T-helper 1 cell treated with Interleukin-12 subunit alpha and Interleukin-12 subunit beta and Interleukin-4 antibody, amounts not matched to agents 30 μg/mL and 1 μg/mL, for 36 hours (primary cell): ENCODE measurements around the gene PLCH2.

ENCODE experiments used
- H3K27ac Mint-ChIP-seq: one replicate; pipeline ENCODE4 v1.8.0; 2021; ENCODE audit warnings: mild to moderate bottlenecking, mixed read lengths
- H3K27me3 Mint-ChIP-seq: one replicate; pipeline ENCODE4 v1.8.0; 2021; ENCODE audit warnings: low read depth, mixed read lengths
- H3K36me3 Mint-ChIP-seq: one replicate; pipeline ENCODE4 v1.8.0; 2021; ENCODE audit warnings: low read depth, mixed read lengths
- H3K4me1 Mint-ChIP-seq: one replicate; pipeline ENCODE4 v1.8.0; 2021; ENCODE audit warnings: low read depth, mixed read lengths
- H3K4me3 Mint-ChIP-seq: one replicate; pipeline ENCODE4 v1.8.0; 2021; ENCODE audit warnings: mild to moderate bottlenecking, moderate library complexity, mixed read lengths
- H3K9me3 Mint-ChIP-seq: one replicate; pipeline ENCODE4 v1.8.0; 2021; ENCODE audit warnings: mixed read lengths

Gene PLCH2

DNA sequence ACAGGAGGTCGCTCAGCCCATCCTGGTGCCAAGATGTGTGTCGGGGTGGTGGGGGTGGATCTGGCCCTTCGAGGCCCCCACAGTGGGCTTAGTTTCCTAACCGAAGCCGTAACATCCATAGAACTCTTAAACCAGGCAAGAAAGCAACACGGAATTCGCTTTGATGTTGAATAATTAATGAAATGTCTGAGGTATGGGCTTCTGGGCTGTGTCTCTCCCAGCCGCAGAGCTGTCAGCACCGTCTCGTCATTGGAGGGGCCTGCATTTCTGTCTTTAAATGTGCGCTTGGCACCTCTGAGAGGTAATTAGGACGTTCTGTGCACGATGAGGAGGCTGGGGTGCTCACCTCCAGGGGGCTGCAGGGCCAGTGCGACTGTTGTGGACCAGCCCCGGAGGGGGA lies 13.3 kb upstream of the PLCH2 start:
- Mint-ChIP-seq H3K27me3 (no peaks in the 10 kb centered on the region), H3K4me1 (no peaks in the 10 kb centered on the region), H3K27ac (no peak overlapping the region), H3K36me3 (no peaks in the 10 kb centered on the region), H3K9me3 (no peaks in the 10 kb centered on the region), H3K4me3 (no peak overlapping the region)

DNA sequence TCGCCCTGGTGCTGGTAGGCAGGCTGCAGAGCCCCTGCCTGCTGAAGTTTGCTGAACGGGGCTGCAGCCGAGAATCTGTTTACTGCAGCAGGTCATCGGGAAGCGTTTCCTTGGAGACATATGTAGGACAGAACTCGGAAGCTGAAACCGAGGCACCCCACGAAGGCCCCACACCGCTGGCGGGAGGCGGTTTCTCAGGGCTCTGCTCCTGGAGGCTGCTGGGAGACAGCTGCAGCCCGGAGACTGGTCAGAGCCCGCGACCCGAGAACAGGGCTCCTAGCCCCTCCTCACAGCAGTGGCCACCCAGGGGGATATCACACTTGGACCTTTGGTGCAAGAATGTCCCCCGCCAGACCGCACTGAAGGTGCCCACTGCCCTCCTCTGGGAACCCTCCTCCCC lies 12.7 kb upstream of the PLCH2 start:
- Mint-ChIP-seq H3K36me3 (no peaks in the 10 kb centered on the region), H3K4me3 (no peak overlapping the region), H3K27me3 (no peaks in the 10 kb centered on the region), H3K4me1 (no peaks in the 10 kb centered on the region), H3K9me3 (no peaks in the 10 kb centered on the region), H3K27ac (no peak overlapping the region)

DNA sequence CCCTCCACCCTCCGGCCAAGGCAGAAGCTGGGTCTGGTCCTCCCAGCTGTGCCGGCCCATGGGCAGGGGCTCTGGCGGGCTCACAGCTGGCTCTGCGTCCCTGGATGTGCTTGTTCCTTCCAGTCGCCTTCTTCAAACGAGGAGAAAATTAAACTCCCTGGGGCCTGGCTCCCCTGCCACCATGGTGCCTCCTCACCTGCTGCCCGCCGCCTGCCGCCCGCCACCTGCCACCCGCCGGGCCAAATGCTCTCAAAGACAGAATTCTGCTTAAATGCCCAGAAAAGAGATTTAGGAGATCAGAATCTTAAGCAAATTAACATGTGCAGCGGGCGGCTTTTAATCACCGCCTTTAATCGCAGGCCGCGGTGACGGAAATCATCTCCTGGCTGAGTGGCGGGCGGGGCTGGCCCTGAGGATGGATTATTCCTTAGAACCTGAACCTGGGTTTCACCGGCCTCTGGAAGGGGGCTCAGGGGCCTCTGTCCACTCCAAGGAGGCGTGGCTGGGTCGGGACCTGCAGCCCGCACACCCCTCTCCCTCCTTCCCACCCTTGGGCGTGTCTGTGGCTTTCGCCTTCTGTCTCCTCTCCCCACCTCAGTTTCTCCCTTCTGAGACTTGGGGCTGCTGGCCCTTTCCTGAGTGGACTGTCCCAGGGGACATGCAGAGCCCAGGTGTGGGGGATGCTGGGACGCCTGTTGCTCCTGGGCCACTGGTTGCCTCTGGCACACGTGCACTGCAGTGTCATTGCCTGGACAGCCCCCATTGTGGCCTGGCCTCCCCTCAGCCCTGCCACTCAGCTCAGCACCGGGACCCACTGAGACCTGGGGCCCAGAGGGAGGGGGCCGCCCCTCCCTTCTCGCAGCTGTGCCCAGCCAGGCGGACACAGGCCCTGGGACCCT lies 10.5 kb upstream of the PLCH2 start:
- Mint-ChIP-seq H3K36me3 (no peaks in the 10 kb centered on the region), H3K27me3 (no peaks in the 10 kb centered on the region), H3K27ac (no peak overlapping the region), H3K9me3 (no peaks in the 10 kb centered on the region), H3K4me3 (no peak overlapping the region), H3K4me1 (no peaks in the 10 kb centered on the region)

DNA sequence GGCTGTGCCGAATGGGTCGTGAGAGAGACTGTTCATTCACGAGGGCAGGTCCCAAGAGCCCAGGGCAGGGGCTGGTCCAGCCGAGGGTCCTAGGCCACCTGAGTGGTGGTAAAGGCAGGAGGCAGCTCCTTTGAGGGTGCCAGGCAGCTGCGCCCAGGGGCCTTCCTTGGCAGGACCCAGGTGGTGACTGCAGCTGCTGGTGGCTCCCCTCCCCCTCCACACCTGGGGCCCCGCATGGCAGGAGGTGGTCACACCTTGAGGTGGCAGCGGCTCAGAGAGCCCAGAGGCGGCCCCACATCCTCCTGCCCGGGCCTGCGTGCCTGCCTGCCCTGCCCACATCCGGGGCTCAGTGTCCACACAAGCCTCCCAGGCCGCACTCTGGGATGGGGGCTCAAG lies 9.8 kb upstream of the PLCH2 start:
- Mint-ChIP-seq H3K9me3 (no peaks in the 10 kb centered on the region), H3K4me1 (no peaks in the 10 kb centered on the region), H3K27ac (no peak overlapping the region)

DNA sequence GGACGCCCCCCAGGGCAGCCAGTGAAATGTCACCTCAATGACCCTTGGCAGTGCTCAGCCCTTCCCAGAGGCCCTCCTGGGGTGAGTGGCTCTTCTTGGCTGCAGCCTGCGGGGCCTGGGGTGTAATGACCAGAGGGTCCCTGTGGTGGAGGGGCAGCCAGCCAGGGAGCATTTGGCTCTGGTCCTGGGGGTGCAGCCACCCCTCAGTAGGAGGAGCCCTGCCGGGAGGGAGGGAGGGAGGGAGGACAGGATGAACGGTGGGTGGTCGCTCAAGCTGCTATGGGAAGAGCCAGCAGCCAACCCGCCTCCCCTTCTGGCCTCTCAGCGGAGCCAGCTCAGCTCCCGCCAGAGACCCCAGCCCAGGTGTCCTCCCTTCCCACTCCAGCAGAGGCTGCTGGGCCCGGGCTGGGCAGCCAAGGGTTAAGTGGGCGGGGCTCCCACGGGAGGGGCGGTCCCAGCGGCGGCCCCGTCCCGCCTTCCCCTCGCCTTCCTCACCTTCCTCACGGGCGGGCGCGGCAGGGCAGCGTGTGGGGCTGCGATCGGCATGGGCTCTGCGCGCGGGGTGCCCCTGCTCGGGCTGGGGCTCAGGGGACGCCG lies 9.0 kb upstream of the PLCH2 start:
- no peak overlapping the region for H3K27ac Mint-ChIP-seq
- no peaks in the 10 kb centered on the region for H3K4me1 Mint-ChIP-seq
- no peaks in the 10 kb centered on the region for H3K36me3 Mint-ChIP-seq
- no peaks in the 10 kb centered on the region for H3K9me3 Mint-ChIP-seq
- H3K27me3 Mint-ChIP-seq = no peaks in the 10 kb centered on the region
- no peak overlapping the region for H3K4me3 Mint-ChIP-seq

More for the DNA sequence above, 9.8 kb upstream of the PLCH2 start:
- Mint-ChIP-seq H3K36me3 (no peaks in the 10 kb centered on the region), H3K27me3 (no peaks in the 10 kb centered on the region), H3K4me3 (no peak overlapping the region)

DNA sequence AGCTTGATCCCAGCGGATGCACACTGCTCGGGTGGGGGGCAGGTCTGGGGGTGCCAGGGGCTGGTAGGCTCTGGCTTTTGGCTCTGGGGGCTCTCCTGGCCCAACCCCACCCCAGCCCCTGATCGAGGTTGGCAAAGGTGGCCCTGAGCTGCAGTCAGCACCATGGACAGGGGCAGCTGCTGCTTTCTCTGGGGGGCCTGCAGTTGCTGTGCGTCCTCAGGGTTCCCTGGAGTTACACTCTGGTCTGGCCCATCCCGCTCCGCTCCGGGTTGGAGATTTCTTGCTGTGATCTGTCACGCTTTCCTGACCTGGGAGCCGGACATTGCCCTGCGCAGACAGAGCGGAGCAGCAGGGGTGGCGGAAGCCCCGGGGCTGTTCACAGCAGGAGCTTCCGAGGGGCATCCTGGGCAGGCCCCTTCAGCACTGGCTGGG lies 8.0 kb upstream of the PLCH2 start:
- no peaks in the 10 kb centered on the region for H3K27me3 Mint-ChIP-seq
- H3K27ac Mint-ChIP-seq = no peak overlapping the region
- no peaks in the 10 kb centered on the region for H3K9me3 Mint-ChIP-seq
- no peaks in the 10 kb centered on the region for H3K36me3 Mint-ChIP-seq
- no peaks in the 10 kb centered on the region for H3K4me1 Mint-ChIP-seq
- H3K4me3 Mint-ChIP-seq = no peak overlapping the region

DNA sequence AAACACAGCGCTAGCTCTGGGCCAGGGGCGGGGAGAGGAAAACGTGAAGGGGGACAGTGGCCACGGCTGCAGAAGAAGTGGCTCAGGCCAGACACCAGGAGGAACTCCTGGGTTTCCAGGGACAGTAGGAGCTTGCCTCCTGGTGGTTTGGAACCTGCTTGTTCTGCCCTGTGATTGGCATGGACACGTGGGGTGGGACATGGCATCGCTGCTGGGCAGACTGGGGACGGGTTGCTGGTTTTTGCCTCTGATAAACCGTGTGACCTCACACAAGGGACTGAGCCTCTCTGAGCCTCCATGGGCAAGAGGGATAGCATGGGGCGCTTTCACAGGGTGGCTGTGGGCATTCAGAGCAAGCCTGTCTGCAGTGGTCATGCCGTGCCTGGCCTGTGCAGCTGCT lies 7.5 kb upstream of the PLCH2 start:
- no peaks in the 10 kb centered on the region for H3K36me3 Mint-ChIP-seq
- H3K9me3 Mint-ChIP-seq = no peaks in the 10 kb centered on the region
- no peaks in the 10 kb centered on the region for H3K4me1 Mint-ChIP-seq
- H3K27me3 Mint-ChIP-seq = no peaks in the 10 kb centered on the region
- no peak overlapping the region for H3K4me3 Mint-ChIP-seq
- H3K27ac Mint-ChIP-seq = no peak overlapping the region

DNA sequence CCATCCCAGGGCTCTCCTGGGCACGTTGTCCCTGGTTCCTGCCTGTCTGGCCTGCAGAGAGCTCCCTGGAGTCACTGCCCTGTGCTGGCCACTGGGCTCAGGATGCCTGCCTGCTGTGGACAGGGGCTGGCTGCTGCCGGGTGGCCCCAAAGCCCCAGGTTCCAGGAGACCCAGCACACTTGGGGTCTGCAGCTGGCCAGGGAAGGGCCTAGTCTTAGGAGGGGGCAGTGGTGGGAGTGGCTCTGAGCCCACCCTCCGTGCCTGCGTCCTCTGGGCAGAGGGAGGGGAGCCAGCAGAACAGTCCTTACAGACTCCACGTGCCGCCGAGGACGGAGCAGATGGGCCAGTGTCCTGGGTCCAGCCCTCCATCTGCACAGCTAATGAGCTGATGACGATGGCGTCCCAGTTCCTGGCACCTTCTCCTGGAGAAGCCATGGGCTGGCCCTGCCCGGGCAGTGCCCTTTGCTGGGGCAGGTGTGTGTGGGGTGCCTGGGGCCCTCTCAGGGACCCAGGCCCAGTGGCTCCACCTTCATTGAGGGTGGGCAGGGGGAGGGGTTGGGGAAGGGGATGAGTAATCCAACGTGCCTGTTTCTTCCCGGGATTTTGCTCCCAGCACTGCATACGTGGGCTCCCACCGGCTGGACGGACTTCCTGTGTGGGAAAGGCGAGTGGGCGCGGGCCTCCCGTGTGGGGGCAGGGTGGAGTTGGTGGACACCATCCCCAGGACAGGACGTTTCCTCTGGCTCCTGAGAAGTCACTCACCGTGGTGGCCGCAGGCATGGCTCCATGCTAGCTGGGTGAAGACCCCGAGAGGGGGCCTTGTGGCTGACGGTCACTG lies 6.8 kb upstream of the PLCH2 start:
- Mint-ChIP-seq H3K4me3 (no peak overlapping the region), H3K4me1 (no peaks in the 10 kb centered on the region), H3K27ac (no peak overlapping the region), H3K27me3 (no peaks in the 10 kb centered on the region), H3K36me3 (no peaks in the 10 kb centered on the region), H3K9me3 (no peaks in the 10 kb centered on the region)

DNA sequence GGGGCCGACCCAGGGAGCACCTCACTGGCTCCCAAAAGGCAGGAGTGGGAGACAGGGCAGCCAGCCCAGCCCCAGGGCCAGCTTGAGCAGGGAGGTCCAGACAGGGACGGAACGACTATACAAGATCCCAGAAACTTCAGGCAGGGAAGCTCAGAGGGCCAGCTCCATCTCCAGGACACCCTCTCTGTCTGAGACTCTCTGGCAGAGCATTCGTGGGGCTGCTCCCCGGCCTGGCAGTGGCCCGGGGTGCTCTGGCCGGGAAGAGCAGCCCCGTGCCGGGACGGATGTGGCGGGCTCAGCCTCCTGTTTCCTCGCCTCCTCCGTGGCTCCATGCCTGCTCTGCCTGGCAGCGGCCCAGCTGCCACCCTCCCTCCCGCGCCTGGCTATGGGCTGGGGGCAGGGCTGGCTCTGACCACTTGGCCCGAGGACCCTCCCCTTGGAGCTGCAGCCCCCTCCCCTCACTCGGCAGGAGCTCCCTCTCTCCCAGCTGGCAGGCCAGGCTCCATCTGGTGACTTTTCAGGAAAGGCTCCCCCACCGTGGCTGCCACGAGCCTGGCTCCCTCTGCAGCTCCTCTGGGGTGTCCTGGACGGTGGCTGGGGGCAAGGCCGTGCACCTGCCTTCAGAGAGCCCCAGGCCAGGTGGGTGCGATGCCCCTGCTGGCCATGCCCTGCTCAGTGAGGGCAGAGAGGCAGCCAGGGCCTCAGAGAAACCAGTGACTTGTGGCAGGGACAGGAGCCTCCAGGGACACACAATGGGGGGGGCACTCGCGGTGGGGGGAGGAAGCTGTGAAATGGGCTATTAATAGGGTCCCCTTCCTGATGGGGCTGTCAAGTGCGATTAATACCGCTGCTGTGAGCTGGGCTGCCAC lies 5.6 kb upstream of the PLCH2 start:
- H3K4me1 Mint-ChIP-seq = no peaks in the 10 kb centered on the region
- no peaks in the 10 kb centered on the region for H3K27me3 Mint-ChIP-seq
- no peak overlapping the region for H3K27ac Mint-ChIP-seq
- H3K36me3 Mint-ChIP-seq = no peaks in the 10 kb centered on the region
- H3K9me3 Mint-ChIP-seq = no peaks in the 10 kb centered on the region
- no peak overlapping the region for H3K4me3 Mint-ChIP-seq

DNA sequence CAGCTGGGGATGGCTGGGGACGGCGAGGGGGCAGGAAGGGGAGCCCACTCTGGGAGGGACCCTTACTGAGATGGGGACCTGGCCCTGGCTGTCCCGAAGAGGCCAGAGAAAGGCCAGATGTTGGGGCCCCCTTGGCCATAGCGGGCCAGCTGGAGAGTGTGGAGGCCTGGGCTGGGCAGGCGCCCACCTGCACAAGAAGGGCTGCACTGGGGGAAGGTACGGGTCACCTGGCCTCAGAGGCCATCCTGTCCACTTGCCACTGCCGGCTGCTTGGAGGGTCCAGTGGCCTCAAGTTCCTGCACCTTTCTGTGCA lies 5.0 kb upstream of the PLCH2 start:
- no peaks in the 10 kb centered on the region for H3K4me1 Mint-ChIP-seq
- no peak overlapping the region for H3K27ac Mint-ChIP-seq
- H3K9me3 Mint-ChIP-seq = no peaks in the 10 kb centered on the region
- no peaks in the 10 kb centered on the region for H3K36me3 Mint-ChIP-seq
- no peaks in the 10 kb centered on the region for H3K27me3 Mint-ChIP-seq
- no peak overlapping the region for H3K4me3 Mint-ChIP-seq

DNA sequence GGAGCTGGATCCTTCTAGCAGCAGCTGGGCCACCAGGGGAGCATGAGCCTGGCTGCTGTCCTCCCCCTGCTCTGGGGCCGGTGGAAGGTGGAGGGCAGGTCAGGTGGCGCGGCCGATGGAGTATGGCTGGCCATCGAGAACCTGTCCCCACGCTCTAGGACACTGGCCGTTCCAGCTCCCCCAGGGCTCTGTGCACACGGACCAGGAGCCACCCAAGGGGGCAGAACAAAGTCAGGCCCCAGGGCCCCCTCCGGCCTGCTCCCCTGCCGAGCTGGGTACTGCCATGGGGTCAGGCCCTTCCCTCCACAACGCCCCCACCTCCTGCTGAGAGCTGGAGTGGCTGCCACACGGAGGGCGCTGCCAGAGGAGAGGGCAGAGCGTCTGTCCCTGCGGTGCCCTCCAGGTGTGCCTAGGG lies 4.5 kb upstream of the PLCH2 start:
- H3K9me3 Mint-ChIP-seq = no peaks in the 10 kb centered on the region
- H3K4me3 Mint-ChIP-seq = no peak overlapping the region
- H3K36me3 Mint-ChIP-seq = no peaks in the 10 kb centered on the region
- H3K27ac Mint-ChIP-seq = no peak overlapping the region
- no peaks in the 10 kb centered on the region for H3K4me1 Mint-ChIP-seq
- no peaks in the 10 kb centered on the region for H3K27me3 Mint-ChIP-seq

DNA sequence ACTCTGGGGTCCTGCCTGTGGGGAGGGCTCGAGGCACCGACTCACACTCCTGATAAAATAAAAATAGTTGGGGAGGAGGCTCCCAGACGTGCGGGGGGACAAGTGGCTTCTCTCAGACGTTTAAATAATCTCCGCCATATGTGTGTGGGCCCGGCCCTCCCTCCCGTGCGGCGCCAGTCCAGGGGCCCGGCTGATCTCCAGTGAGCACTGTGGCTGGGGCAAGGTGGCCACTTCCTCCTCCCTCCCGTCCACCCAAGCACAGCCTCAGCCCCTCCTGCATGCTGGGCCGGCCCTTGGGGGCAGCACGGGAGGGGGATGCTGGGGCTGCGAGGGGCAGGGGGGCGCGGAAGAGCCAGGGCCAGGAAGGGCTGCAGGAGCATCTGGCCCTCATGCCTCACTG lies 4.0 kb upstream of the PLCH2 start:
- Mint-ChIP-seq H3K4me1 (no peaks in the 10 kb centered on the region), H3K27ac (no peak overlapping the region), H3K4me3 (no peak overlapping the region), H3K9me3 (no peaks in the 10 kb centered on the region), H3K36me3 (no peaks in the 10 kb centered on the region), H3K27me3 (no peaks in the 10 kb centered on the region)

DNA sequence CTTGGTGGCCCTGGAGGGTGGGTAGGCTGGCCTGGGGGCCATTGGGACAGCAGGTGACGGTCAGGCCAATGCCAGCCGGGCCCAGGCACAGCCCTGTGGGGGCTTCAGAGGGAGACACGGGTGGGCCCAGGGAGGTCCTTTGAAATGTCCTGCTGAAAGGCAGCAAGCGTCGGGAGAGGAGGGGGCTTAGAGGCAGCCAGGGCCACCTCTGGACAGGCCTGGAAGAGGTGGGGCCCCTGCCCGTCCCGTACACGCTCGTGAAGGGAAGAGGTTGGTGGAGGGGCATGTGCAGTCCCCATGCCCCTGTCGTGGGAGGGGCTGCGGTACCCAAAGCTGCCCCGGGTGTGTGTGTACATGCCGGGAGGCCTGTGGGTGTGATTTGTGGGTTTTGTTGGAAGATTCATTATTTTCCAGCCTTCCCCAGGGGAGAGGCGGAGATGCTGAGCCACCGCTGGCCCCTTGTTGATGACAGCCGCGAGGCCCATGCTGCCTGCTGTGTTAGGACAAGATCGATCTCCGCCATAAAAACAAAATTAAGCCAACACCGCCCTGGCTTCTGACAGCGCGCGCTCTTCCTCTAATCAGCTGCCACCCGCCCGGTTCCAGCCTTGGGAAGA lies 3.4 kb upstream of the PLCH2 start:
- Mint-ChIP-seq H3K27ac (no peak overlapping the region), H3K9me3 (no peaks in the 10 kb centered on the region), H3K27me3 (no peaks in the 10 kb centered on the region), H3K4me3 (no peak overlapping the region), H3K4me1 (no peaks in the 10 kb centered on the region), H3K36me3 (no peaks in the 10 kb centered on the region)

DNA sequence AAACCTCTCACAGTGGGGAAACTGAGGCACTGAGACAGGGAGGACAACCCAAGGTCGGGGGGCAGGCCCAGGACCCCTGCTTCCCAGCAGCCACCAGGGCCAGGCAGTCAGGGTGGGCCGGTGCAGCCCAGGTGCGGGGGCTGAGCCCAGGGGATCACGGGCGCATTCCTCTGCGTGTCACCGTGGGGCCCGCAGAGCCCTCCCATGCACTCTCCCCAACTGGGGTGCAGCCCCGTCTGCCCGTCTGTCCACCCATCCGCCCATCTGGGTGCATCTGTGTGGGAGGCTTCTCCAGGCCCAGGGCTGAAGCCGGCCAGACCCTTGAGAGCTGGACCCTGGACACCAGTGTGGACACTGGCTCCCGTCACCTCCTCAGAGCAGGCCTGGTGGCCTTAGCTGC lies 2.9 kb upstream of the PLCH2 start:
- Mint-ChIP-seq H3K27me3 (no peaks in the 10 kb centered on the region), H3K9me3 (no peaks in the 10 kb centered on the region), H3K36me3 (no peaks in the 10 kb centered on the region), H3K4me3 (no peak overlapping the region), H3K27ac (no peak overlapping the region), H3K4me1 (no peaks in the 10 kb centered on the region)
